HG03575 (cell line): ENCODE data around the gene SOX2.

ENCODE experiments used
- ATAC-seq: cut with Tn5 transposase; IDR thresholded peaks from one replicate; pipeline ENCODE4 v1.9.1; 2021; ENCODE audit not compliant: unreplicated experiment, insufficient number of reproducible peaks, low FRiP score; ENCODE audit errors: extremely low read depth

The SOX2 gene

GRCh38 chr3:181711325-181712135 lies at the start of gene SOX2:
Gene SOX2 (plus strand): TSS chr3:181711925. CDS start chr3:181712361, 436 bp downstream.
- no peak for ATAC-seq

DNA sequence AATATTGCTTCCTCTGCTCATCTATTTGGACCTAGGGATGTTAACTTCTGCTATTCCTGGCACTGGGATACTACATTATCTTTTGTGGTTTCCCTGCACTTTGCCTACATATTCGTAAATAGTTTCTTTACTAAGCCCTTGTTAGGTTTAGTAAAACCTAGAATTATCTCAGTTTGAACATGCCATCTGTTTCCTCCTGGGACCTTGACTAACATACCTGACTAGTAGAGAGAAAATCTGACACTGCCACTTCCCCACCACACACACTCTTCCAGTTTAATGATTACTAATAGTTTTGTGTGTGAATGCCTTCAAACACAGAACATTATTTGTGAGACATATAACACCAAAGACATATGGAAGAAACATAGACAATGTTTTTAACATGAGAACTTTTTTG lies 28.2 kb upstream of the SOX2 start:
- no peak for ATAC-seq

DNA sequence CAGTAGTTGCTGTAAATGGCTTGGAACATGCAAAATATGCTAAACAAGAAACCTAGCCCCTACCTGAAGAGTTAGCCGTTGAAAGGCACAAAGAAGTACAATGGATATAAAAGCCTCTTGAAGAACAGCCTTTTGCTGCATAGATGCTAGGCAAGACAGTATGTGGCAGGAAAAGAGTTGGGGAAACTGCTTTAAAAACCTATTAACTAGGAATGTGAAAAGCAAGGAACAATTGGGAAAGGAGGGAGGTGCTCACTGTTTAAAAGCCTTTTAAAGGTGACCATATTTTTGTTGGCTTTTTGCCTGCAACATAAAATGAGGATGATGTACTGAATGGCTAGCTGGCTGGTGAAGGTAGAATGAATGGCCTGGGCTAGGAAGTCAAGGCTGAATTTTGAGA lies 24.5 kb upstream of the SOX2 start:
- ATAC-seq: no peak

- no peak for ATAC-seq
Measured at GRCh38 chr3:181687731-181688130, 24.0 kb upstream of the SOX2 start.

DNA sequence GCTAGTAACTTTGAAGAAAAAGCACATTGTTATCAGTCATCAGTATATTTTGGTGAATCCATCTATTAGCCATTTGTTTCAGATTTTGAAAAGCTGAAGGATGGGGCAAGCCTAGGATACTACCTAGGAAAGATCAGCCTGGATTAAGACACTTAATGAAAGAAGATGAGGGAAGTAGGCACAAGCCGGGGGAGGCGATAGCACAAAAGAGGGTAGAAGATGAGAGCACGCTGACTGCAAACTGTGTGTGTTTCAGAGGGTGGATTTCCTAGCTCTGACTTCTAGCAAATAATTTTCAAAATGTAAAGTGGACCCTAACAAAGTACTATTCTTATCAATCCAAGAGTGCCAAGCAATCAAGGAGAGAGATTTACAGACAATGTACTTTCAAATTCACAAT lies 22.2 kb upstream of the SOX2 start:
- ATAC-seq: no peak

GRCh38 chr3:181690769-181691168 lies 21.0 kb upstream of the SOX2 start:
- no peak for ATAC-seq

DNA sequence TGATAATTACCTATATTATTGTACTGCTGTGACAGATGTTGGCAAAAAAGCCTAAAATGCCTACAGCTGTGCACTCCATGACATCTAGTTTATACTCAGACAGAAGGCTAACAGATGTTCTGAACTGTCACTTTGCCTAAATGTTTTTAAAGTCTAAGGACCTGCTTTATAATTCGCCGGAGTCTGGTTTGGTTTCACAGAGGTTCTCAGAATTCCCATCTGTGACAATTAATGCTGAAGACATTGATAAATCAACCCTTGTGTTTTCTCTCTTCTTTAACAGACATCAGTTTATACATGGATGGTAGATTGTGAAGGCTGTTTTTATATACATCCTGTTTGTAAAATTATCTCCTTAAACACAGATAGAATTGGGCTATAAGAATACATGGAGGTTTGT lies 19.8 kb upstream of the SOX2 start:
- no peak for ATAC-seq

DNA sequence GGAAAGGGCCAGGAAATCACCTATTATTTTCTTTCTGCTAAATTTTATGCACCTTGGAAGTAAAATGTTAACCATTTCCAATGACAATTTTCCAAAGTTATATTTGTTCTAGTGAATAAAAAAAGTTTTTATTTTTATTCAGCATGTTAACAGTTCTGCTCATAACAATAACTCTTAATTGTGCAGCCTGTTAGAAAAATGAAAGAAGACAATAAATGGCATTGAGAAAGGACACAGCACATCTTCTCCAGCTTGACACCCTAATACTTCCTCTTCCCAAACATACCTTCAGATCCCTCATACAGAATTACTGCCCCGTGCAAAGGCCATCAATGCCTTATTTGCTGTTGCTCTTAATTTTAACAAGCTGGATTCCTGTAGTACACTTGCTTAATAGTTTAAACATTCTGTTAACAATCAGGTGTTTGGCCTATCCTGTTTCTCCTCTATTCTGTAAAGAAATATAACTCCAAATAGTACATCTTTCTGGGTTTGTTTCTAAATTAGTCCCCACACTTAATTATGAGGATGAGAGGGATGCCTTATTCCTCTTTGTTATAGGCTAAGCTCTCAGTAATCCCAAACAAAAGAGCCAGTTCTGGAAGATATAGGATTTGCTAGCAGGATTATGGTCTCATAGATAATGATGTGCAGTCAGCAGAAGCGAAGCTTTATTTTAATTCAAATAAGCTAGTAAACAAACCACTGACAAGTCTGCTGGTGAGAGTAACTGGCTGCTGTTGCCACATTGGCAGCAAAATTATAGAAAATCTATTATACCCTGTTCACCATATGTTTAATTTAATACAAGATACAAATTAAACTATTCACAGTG lies 19.2 kb upstream of the SOX2 start:
- no peak for ATAC-seq

GRCh38 chr3:181693280-181693679 lies 18.4 kb upstream of the SOX2 start:
- no peak for ATAC-seq

DNA sequence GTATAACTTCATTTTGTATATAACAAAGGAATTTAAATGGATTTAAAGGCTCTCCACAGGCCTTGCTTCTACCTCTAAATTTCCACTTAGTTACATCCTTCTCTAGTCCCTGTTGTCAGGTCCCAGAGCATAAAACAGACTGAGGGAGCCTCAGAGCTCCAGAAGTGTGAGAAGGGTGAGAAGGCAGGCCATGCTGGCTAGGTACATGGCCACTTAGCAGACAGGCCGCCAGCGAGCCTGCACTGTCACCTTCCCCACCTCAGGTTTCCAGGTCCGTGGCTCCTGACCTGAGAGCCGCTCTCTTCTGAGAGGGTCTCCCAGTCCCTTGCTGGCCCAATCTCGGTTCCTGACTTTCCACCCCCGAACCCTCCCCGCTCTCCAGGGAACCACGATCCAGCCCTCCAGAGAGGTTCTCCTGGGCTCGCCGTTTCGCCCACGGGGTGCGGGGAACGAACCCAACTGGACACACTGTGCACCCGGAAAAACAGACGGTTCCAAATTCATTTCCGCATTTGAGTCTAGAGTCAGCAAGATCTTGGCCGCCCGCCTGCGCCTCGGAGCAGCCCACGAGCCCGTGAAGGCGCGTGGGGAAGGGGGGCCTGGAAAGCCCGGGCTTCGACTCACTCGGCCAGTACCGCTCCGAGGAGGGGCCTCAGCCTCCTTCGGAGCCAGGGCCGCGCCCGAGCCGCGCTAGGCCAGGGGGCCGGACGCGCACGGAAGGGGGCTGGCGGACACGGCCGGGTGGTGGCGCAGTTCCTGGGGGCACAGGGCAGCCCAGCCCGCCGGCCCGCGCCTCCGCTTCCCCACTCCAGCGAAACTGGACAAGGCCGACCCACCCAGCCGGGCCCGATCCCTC lies 16.7 kb upstream of the SOX2 start:
- ATAC-seq: no peak

GRCh38 chr3:181695661-181696491 lies 15.8 kb upstream of the SOX2 start:
- ATAC-seq: no peak

- ATAC-seq: no peak
Measured at GRCh38 chr3:181696626-181697230, 15.0 kb upstream of the SOX2 start.

- no peak for ATAC-seq
Measured at GRCh38 chr3:181698263-181698954, 13.3 kb upstream of the SOX2 start.

DNA sequence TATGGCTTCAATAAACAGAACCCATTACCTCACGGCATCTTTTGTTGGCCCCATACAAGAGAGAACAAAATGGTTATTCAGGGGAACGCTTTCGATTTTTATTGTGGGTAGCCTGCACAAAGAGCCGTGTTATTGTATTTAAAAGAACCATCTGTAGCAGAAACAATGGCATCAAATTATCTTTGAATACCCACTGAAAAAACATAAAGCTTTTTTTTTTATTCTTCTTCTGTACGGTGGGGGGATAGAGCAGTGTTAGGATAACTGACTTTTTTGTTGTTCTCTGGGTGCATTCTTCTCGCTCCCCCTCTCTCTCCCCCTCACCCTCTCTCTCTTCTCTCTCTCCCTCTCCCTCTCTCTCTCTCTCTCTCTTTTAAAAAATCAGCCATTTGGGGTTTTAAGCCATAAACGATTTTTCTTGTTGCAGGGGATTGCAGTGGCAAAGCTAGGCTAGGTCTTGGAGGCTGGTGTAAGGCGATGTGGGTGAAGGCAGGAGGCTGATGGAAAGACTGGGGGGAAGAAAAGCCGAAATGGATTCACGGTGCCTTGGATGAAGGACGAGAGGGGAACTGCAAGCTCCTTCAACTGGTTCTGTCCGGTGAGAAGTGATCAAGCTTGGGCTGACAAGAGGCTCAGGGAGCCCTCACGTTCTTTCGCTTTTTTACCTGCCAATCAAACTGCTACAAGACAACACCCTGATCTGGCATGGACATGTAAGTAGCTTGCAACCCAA lies 12.4 kb upstream of the SOX2 start:
- no peak for ATAC-seq

DNA sequence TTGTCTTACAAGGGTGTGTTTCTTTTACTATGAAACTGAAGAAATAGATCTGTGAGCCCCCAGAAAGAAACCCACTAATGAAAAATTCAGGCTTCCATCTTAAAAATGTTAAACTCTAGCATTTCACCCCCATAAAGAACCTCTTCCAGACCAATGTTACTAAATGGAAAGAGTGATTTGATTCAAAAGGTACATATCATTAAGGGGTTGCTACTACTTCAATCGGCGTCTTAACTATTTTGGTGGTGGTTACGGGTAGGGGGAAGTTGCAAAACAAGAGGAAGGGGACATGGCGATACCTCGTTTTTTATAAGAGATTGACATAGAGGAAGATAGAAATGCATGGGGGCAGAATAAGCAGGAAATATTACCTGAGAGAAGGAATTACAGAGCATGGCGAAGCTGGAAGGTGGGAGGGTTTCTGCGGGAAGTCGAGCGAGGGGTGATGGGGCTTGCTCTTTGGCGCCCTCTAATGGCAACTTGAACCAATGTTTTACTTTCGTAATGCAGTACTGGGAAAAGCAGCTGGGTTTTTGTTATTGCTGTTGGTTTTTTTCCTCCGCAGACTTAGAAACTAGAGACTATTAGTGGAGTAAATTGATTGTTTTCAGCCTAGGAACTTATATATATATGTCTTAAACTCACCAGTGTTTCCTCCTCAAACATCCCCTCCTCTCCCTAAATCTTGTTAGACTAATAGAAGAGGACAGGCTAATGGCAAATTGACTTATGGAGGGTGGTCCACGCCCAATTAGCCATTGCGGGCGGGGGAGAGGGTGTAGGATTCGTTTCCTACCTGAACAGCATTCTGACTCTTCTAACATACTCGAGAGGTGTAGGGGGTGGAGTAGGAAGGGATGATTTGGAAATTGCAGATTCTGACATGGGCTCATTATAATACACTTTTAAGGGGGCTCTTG lies 11.3 kb upstream of the SOX2 start:
- peak; percentile 75 for ATAC-seq

- no peak for ATAC-seq
Measured at GRCh38 chr3:181701096-181701495, 10.6 kb upstream of the SOX2 start.
